Fibroblast of skin of abdomen (primary cell): ENCODE measurements around the gene CAPN11.
"Not testable (repeated sequence)": the region's sequence is repeated elsewhere in the genome, so short reads cannot be mapped to it uniquely, and the experiment has no call there.

Experiments
- DNase-seq: peaks from one replicate; pipeline ENCODE4 v3.0.0-alpha.2; 2013

Gene CAPN11

GRCh38 chr6:44229376-44230033, 70.9 kb downstream of the CAPN11 start:
- no peak for DNase-seq

GRCh38 chr6:44230034-44230675, 71.5 kb downstream of the CAPN11 start:
- DNase-seq = no peak

GRCh38 chr6:44231426-44231825, 72.8 kb downstream of the CAPN11 start:
- not testable (repeated sequence) for DNase-seq

- DNase-seq = no peak
Observed at GRCh38 chr6:44232676-44233566, 74.3 kb downstream of the CAPN11 start.

- DNase-seq = no peak
Observed at GRCh38 chr6:44233567-44234100, 75.0 kb downstream of the CAPN11 start.
